Activated CD4-positive, alpha-beta T cell treated with anti-CD3 and anti-CD28 coated beads for 36 hours (primary cell): ENCODE results near the gene CDK14. TPM values are rescaled to one million over a fixed set of nuclear protein-coding genes. Genes with fewer than 3 reads are reported as not detected.

Experiments used
- ATAC-seq: fragments of 200-7000 bp; cut with Tn5 transposase; one replicate; pipeline ENCODE4 v1.10.0; 2021; ENCODE audit warnings: mild to moderate bottlenecking, moderate library complexity
- CTCF ChIA-PET: fragments of 350-600 bp; sonication (Branson Sonifier 250); formaldehyde crosslinking; loops from one replicate; lab custom pipeline; 2021; ENCODE audit warnings: antibody characterized with exemption; lab: Charles Lee
- POLR2A ChIA-PET: fragments of 350-600 bp; sonication (Branson Sonifier 250); formaldehyde crosslinking; loops from one replicate; lab custom pipeline; 2021; ENCODE audit warnings: antibody characterized with exemption, inconsistent platforms; lab: Charles Lee
- DNase-seq: peaks from one replicate; pipeline ENCODE4 v3.0.0-alpha.2; 2020
- H3K27ac Mint-ChIP-seq: one replicate; pipeline ENCODE4 v1.8.0; 2021; ENCODE audit warnings: mixed read lengths
- H3K27me3 Mint-ChIP-seq: one replicate; pipeline ENCODE4 v1.8.0; 2021; ENCODE audit warnings: mixed read lengths
- H3K36me3 Mint-ChIP-seq: one replicate; pipeline ENCODE4 v1.8.0; 2021; ENCODE audit warnings: low read depth, mixed read lengths
- H3K4me1 Mint-ChIP-seq: one replicate; pipeline ENCODE4 v1.8.0; 2021; ENCODE audit warnings: mixed read lengths
- H3K4me3 Mint-ChIP-seq: one replicate; pipeline ENCODE4 v1.8.0; 2021; ENCODE audit warnings: mild to moderate bottlenecking, moderate library complexity, mixed read lengths
- H3K9me3 Mint-ChIP-seq: one replicate; pipeline ENCODE4 v1.8.0; 2021; ENCODE audit warnings: low read depth, mixed read lengths
- intact Hi-C, 2 experiments: fragments of 100-400 bp; cut with DNase I in 1 of 2; cut with micrococcal nuclease in 1 of 2; formaldehyde crosslinking; loops; one replicate each; pipeline versions ENCODE4 v1.14.2 to v1.15.1; 2022 to 2024; cut with DNase I, micrococcal nuclease
- total RNA-seq, 2 experiments: library from RNA; stranded (reverse); gene quantifications; one replicate each; pipeline ENCODE4 v1.2.3, GENCODE V29; 2021

Gene CDK14
- total RNA-seq, 2 experiments from 2014 or later = 0.80 to 0.84 TPM

DNA sequence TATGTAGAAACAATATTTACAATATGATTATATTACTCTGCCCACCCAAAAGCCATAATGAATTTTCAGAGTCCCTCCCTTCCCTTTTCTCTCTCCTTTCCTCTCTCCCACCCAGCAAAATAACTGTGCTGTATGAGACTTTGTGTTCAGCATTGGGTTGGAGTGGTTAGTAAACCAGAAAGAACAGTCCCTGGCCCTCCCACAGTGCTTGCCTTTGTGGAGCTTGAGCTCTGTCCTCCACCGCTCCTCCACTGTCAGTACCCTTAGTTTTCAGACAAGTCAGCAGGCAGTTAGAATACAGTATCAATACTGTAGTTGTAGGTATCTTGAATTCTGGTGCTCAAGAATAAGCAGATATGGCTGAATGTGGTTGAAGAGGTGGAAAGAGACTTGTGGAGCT lies 92.7 kb downstream of the CDK14 start:
- intact Hi-C loops = no loop called here
- H3K27ac Mint-ChIP-seq = no peak overlapping the region
- no peak overlapping the region for H3K4me3 Mint-ChIP-seq
- H3K9me3 Mint-ChIP-seq = no peaks in the 10 kb centered on the region
- ChIA-PET POLR2A (no interaction called here), CTCF (no interaction called here)
- H3K27me3 Mint-ChIP-seq = peaks cover 2% of the 10 kb centered on the region
- no peak for DNase-seq
- ATAC-seq = no peak
- no peaks in the 10 kb centered on the region for H3K4me1 Mint-ChIP-seq
- no peaks in the 10 kb centered on the region for H3K36me3 Mint-ChIP-seq

DNA sequence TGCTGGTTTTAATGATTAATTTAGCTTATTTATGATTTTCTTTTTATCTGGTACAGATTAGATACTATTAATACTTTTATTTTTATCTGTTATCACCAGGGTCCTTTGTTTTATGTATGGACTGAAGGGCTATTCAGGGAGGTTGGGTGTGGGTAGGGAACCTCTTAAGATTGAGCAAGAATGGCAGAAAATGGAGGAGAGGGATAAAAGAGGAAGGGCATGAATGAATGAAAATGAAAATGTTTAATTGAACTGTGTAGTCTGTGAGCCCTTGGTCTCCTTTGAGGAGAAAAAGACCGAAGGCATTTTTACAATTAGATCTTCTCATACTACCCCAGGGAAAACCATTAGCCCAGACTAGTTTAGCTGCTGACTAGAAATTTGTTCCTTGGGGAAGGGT lies 93.1 kb downstream of the CDK14 start:
- H3K27ac Mint-ChIP-seq = no peak overlapping the region
- DNase-seq (no peak), ATAC-seq (no peak)
- no peaks in the 10 kb centered on the region for H3K36me3 Mint-ChIP-seq
- H3K4me1 Mint-ChIP-seq = no peaks in the 10 kb centered on the region
- H3K27me3 Mint-ChIP-seq = peaks cover 2% of the 10 kb centered on the region
- H3K9me3 Mint-ChIP-seq = no peaks in the 10 kb centered on the region
- intact Hi-C loops = no loop called here
- H3K4me3 Mint-ChIP-seq = no peak overlapping the region
- ChIA-PET POLR2A (no interaction called here), CTCF (no interaction called here)

DNA sequence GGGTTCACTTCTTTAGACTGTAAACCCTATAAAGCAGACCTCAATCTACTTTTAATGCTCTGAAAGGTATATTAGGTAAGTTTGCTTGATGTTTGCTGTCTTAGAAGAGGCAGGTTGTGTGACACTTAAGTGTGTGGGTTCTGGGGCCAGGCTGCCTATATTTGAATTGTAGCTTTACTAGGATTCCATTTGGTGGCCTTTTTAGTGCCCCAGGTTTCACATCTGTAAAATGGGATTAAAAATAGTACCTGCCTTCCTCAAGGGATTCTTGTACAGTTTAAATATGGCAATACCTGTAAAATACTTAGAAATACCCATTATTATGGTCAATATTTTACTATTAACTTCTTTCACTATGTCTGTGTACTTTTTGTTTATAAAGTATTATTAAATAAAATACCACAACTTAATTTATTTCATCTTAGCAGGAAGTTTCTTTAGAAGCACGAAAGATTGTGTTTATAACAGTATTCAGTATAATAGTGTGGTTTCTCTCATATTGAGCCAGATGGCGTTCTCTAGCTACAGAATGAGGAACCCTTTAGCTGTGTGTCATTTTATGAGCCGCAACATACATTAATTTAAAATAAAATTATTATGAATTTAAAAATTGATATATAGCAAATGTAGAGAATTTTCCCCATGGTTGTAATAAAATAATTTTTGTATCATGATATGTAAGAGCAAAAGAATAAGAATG lies 94.2 kb downstream of the CDK14 start:
- Mint-ChIP-seq H3K9me3 (no peaks in the 10 kb centered on the region), H3K36me3 (no peaks in the 10 kb centered on the region), H3K27ac (no peak overlapping the region), H3K4me1 (no peaks in the 10 kb centered on the region), H3K27me3 (peaks cover 2% of the 10 kb centered on the region), H3K4me3 (no peak overlapping the region)
- ATAC-seq (no peak), DNase-seq (no peak)
- intact Hi-C loops = no loop called here
- POLR2A ChIA-PET = no interaction called here
- CTCF ChIA-PET = no interaction called here

GRCh38 chr7:90692396-90692795 lies 96.3 kb downstream of the CDK14 start:
- POLR2A ChIA-PET = no interaction called here
- intact Hi-C loops = no loop called here
- ATAC-seq (no peak), DNase-seq (no peak)
- no peak overlapping the region for H3K4me3 Mint-ChIP-seq
- no peak overlapping the region for H3K27ac Mint-ChIP-seq
- H3K9me3 Mint-ChIP-seq = no peaks in the 10 kb centered on the region
- peaks cover 2% of the 10 kb centered on the region for H3K27me3 Mint-ChIP-seq
- CTCF ChIA-PET = interaction anchor here (0.5 kb wide), 1 partner anchor 84 kb away, joined by 3 read pairs; no protein-coding TSS in a partner anchor
- H3K36me3 Mint-ChIP-seq = no peaks in the 10 kb centered on the region
- H3K4me1 Mint-ChIP-seq = no peaks in the 10 kb centered on the region

DNA sequence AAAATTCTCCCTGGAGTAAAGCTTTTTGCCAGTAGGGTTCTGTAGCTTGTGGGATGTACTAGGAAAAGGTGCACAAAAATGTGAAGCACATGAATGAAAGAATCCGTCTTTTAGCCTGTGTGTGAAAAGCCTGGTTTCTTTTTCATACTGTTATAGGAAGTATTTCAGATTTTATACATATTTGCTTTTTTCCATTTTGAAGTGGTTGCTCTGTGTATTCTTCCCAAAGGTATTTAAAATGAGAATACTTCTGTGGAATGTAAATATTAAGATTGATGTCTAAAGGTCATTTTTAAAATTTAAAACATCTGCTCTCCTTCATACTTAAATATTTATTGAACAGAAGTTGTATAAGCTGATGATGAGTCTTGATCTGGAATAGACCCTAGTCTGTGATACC lies 96.8 kb downstream of the CDK14 start:
- Mint-ChIP-seq H3K27ac (no peak overlapping the region), H3K4me1 (no peaks in the 10 kb centered on the region), H3K4me3 (no peak overlapping the region), H3K36me3 (no peaks in the 10 kb centered on the region), H3K9me3 (no peaks in the 10 kb centered on the region), H3K27me3 (peaks cover 2% of the 10 kb centered on the region)
- POLR2A ChIA-PET = no interaction called here
- CTCF ChIA-PET = interaction anchor here (0.5 kb wide), 1 partner anchor 85 kb away, joined by 3 read pairs; no protein-coding TSS in a partner anchor
- DNase-seq = no peak
- intact Hi-C loops = no loop called here
- no peak for ATAC-seq

- no peaks in the 10 kb centered on the region for H3K9me3 Mint-ChIP-seq
- ChIA-PET CTCF (no interaction called here), POLR2A (no interaction called here)
- DNase-seq (no peak), ATAC-seq (no peak)
- no peak overlapping the region for H3K4me3 Mint-ChIP-seq
- H3K27ac Mint-ChIP-seq = no peak overlapping the region
- H3K27me3 Mint-ChIP-seq = peaks cover 2% of the 10 kb centered on the region
- H3K36me3 Mint-ChIP-seq = no peaks in the 10 kb centered on the region
- intact Hi-C loops = no loop called here
- no peaks in the 10 kb centered on the region for H3K4me1 Mint-ChIP-seq
These were observed 97.8 kb downstream of the CDK14 start for GRCh38 chr7:90693939-90694338.

DNA sequence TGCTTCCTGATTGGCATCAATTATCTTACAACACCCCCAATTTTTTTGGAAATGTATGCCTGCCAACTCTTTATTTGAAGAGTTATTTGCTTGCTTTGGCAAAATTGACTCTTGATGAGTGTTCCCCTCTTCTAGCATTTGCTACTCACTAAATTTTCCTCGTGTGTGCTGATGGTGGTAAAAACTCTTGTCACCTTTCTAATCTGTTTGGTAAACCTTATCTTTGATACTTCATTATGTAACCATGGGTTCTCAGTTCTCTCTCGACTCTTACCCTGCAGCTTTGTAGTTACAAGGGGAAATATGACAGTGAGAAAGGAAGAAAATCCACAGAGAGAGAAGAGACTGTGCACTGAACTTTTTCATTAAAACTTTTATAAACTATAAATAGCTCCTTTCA lies 102.5 kb downstream of the CDK14 start:
- Mint-ChIP-seq H3K27ac (no peak overlapping the region), H3K4me1 (no peaks in the 10 kb centered on the region), H3K36me3 (no peaks in the 10 kb centered on the region), H3K27me3 (peaks cover 2% of the 10 kb centered on the region), H3K4me3 (no peak overlapping the region), H3K9me3 (no peaks in the 10 kb centered on the region)
- DNase-seq (no peak), ATAC-seq (no peak)
- intact Hi-C loops = no loop called here
- ChIA-PET CTCF (no interaction called here), POLR2A (no interaction called here)

GRCh38 chr7:90701021-90701420 lies 104.9 kb downstream of the CDK14 start:
- H3K27ac Mint-ChIP-seq = no peak overlapping the region
- DNase-seq = no peak
- ATAC-seq = no peak
- POLR2A ChIA-PET = no interaction called here
- no peaks in the 10 kb centered on the region for H3K4me1 Mint-ChIP-seq
- no peaks in the 10 kb centered on the region for H3K36me3 Mint-ChIP-seq
- H3K4me3 Mint-ChIP-seq = no peak overlapping the region
- H3K27me3 Mint-ChIP-seq = peaks cover 2% of the 10 kb centered on the region
- no peaks in the 10 kb centered on the region for H3K9me3 Mint-ChIP-seq
- CTCF ChIA-PET = no interaction called here
- intact Hi-C loops = loop anchor here in 1 of 2 experiments (10.0 kb wide), 1 partner anchor 334 kb away; no protein-coding TSS in a partner anchor

DNA sequence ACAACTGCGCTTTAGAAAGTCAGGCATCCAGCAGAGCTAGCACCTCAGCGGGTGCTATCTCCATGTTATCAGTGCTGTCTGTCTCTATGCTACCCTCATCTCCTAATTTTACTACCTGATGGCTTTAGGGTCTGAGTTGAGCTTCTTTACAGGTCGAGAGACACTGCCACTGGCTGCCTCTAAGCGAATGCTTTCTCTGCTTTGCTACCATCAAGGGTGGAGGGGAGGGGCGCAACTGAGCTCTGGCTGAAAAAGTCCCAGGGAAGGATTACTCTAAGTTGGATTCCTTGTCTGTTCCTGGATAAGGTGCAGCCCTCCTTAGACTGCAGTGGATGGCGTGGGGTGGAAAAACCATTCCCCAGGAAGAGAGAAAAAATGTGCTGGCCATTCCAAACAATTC lies 105.7 kb downstream of the CDK14 start:
- H3K9me3 Mint-ChIP-seq = no peaks in the 10 kb centered on the region
- intact Hi-C loops = loop anchor here in 1 of 2 experiments (10.0 kb wide), 1 partner anchor 333 kb away; no protein-coding TSS in a partner anchor
- ATAC-seq (no peak), DNase-seq (no peak)
- peaks cover 2% of the 10 kb centered on the region for H3K27me3 Mint-ChIP-seq
- H3K4me1 Mint-ChIP-seq = no peaks in the 10 kb centered on the region
- H3K36me3 Mint-ChIP-seq = no peaks in the 10 kb centered on the region
- POLR2A ChIA-PET = no interaction called here
- H3K27ac Mint-ChIP-seq = no peak overlapping the region
- CTCF ChIA-PET = interaction anchor here (0.6 kb wide), 1 partner anchor 1176 kb away, joined by 3 read pairs; no protein-coding TSS in a partner anchor
- H3K4me3 Mint-ChIP-seq = no peak overlapping the region

DNA sequence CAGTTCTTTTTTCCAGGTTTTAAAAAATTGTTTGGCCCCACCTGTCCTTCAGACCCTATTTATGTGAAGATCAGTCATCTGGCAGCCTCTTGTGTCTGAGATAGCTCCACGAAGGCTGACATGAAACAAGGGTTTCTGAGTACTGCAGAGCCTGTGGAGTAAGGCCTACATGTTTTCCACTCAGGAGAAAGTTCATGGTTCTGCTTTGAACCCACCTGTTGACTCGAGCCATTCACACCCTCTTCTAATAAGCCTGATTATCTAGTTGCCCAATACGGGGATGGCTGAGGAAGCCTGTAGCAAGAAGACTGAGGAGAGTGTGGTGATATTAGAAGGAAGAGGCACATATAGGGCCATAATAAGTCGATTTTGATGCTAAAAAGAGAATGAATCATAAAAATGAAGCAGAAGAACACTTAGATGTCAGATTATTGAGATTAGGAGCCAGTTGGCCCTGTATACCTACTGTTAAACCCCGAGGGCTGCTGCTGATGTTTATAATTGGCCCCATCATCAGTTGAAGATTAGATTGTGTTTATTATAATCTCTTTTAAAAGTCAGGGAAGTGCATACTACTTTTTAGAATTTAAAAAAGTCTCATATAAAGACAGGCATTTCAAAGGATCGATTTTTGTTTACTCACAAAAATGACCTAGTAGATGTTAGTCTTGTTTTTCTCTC lies 109.4 kb downstream of the CDK14 start:
- no peak overlapping the region for H3K27ac Mint-ChIP-seq
- ATAC-seq = no peak
- no peak for DNase-seq
- no peaks in the 10 kb centered on the region for H3K9me3 Mint-ChIP-seq
- CTCF ChIA-PET = no interaction called here
- intact Hi-C loops = loop anchor here in 1 of 2 experiments (10.0 kb wide), 1 partner anchor 329 kb away; no protein-coding TSS in a partner anchor
- H3K4me1 Mint-ChIP-seq = no peaks in the 10 kb centered on the region
- POLR2A ChIA-PET = no interaction called here
- H3K36me3 Mint-ChIP-seq = no peaks in the 10 kb centered on the region
- no peak overlapping the region for H3K4me3 Mint-ChIP-seq
- peaks cover 2% of the 10 kb centered on the region for H3K27me3 Mint-ChIP-seq

DNA sequence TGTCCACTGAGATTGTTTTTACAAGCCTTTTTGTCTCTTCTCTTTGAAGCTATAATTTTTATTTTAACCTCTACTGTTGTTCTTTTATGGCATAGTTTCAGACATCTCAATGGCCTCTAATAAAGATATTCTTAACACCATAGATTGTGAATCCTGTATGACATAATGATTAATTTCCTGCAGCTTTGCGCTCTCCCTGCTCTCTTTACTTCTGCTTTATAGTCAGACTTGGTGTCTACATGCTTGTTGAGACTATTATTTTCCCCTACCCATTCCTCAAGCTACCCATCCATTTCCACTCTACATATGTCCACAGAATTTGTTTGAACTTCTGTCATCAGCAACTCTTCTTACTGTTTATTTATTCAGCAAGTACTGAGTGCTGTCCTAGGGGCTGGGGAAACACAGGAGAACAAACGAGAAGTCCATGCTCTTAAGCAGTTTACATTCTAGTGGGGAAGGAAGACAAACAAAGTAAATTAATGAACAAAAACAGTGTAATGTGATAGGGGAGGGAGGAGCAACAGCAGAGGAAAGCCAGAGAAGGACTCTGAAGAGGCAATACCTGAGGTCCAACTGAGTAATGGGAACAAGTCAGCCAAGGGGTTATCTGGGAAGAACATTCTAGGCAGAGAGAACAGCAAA lies 110.1 kb downstream of the CDK14 start:
- DNase-seq = no peak
- no peaks in the 10 kb centered on the region for H3K36me3 Mint-ChIP-seq
- ATAC-seq = no peak
- H3K4me1 Mint-ChIP-seq = no peaks in the 10 kb centered on the region
- H3K9me3 Mint-ChIP-seq = no peaks in the 10 kb centered on the region
- CTCF ChIA-PET = interaction anchor here (0.6 kb wide), 1 partner anchor 131 kb away, joined by 3 read pairs; no protein-coding TSS in a partner anchor
- intact Hi-C loops = loop anchor here in 1 of 2 experiments (10.0 kb wide), 1 partner anchor 329 kb away; no protein-coding TSS in a partner anchor
- H3K27ac Mint-ChIP-seq = no peak overlapping the region
- POLR2A ChIA-PET = no interaction called here
- H3K27me3 Mint-ChIP-seq = peaks cover 2% of the 10 kb centered on the region
- H3K4me3 Mint-ChIP-seq = no peak overlapping the region
